HepG2 (cell line): ENCODE results near the gene RAB40C. TPM values are rescaled to one million over a fixed set of nuclear protein-coding genes. Genes with fewer than 3 reads are reported as not detected.

ENCODE experiments used
- CCAR2 ChIP-seq: fragments of 200-400 bp; formaldehyde crosslinking; optimal IDR thresholded peaks from 2 replicates; pipeline ENCODE3; 2018; ENCODE audit warnings: low read depth, mild to moderate bottlenecking, low read length, moderate library complexity
- FOXK1 ChIP-seq: sonication (generic); formaldehyde crosslinking; IDR thresholded peaks from 2 replicates; pipeline ENCODE4 v1.4.0; 2020; ENCODE audit warnings: low read depth, missing genetic modification reagents, borderline replicate concordance
- IKZF4 ChIP-seq: sonication (generic); formaldehyde crosslinking; IDR thresholded peaks from 2 replicates; pipeline ENCODE4 v1.5.1; 2020; ENCODE audit warnings: borderline replicate concordance, mild to moderate bottlenecking, low read depth, missing genetic modification reagents; ENCODE audit errors: not compliant biosample characterization
- MTF2 ChIP-seq: sonication (generic); formaldehyde crosslinking; IDR thresholded peaks from 2 replicates; pipeline ENCODE4 v1.5.0; 2020; ENCODE audit warnings: missing genetic modification reagents, borderline replicate concordance
- XRCC5 ChIP-seq: fragments of 200-400 bp; formaldehyde crosslinking; optimal IDR thresholded peaks from 2 replicates; pipeline ENCODE3; 2017; ENCODE audit warnings: mild to moderate bottlenecking, low read length
- ZNF207 ChIP-seq: fragments of 450-650 bp; IDR thresholded peaks from 2 replicates; pipeline ENCODE4 v1.6.1; 2016; ENCODE audit warnings: antibody characterized with exemption, borderline replicate concordance
- ZNF746 ChIP-seq: sonication (generic); formaldehyde crosslinking; IDR thresholded peaks from 2 replicates; pipeline ENCODE4 v1.8.0; 2022; ENCODE audit warnings: mild to moderate bottlenecking, missing genetic modification reagents
- ZNF790 ChIP-seq: sonication (generic); formaldehyde crosslinking; IDR thresholded peaks from 2 replicates; pipeline ENCODE4 v1.8.0; 2022; ENCODE audit warnings: missing genetic modification reagents, mild to moderate bottlenecking, borderline replicate concordance
- polyA plus RNA-seq, 8 experiments: library from polyadenylated mRNA; depleted of rRNA in 3 of 8; stranded (reverse) in 7 of 8; unstranded in 1 of 8; fragments of >200 nt; fragmentation: Illumina TruSeq in 4 of 8; extraction: Trizol in 4 of 8; gene quantifications; 2 replicates each; pipeline versions ENCODE4 v1.2.1 to v1.2.3, GENCODE V29; 2011 to 2016; ENCODE audit warnings: low read depth in 4 of 8, missing spikeins in 1 of 8, mixed read lengths in 1 of 8; ENCODE audit not compliant: insufficient read depth in 1 of 8
- total RNA-seq, 5 experiments: library from RNA; depleted of rRNA; stranded (reverse); fragments of >200 nt; fragmentation: Illumina TruSeq; extraction: Trizol; gene quantifications; 2 replicates each; pipeline ENCODE4 v1.2.3, GENCODE V29; 2016; ENCODE audit warnings: low read depth in 1 of 5
- TF ChIP-seq, protein P1 (sequence below): sonication (generic); formaldehyde crosslinking; IDR thresholded peaks from 2 replicates; pipeline ENCODE4 v1.8.1; 2022; ENCODE audit warnings: low read depth, mild to moderate bottlenecking, missing genetic modification reagents
- TF ChIP-seq, protein P2 (sequence below): sonication (generic); formaldehyde crosslinking; IDR thresholded peaks from one replicate; pipeline ENCODE4 v1.5.1; 2020; ENCODE audit warnings: mild to moderate bottlenecking, missing genetic modification reagents; ENCODE audit errors: not compliant biosample characterization
- TF ChIP-seq, protein P3 (sequence below): sonication (generic); formaldehyde crosslinking; IDR thresholded peaks from 2 replicates; pipeline ENCODE4 v1.8.0; 2023; ENCODE audit warnings: mild to moderate bottlenecking, missing genetic modification reagents
- TF ChIP-seq, protein P4 (sequence below): sonication (generic); formaldehyde crosslinking; IDR thresholded peaks from 2 replicates; pipeline ENCODE4 v1.4.0; 2020; ENCODE audit warnings: missing genetic modification reagents

The RAB40C gene
- total and polyA plus RNA-seq, 2 of the 13 experiments (the other 11 are each of a cell fraction or from before 2014, with no cell fraction given): 7.7 to 11.5 TPM

DNA sequence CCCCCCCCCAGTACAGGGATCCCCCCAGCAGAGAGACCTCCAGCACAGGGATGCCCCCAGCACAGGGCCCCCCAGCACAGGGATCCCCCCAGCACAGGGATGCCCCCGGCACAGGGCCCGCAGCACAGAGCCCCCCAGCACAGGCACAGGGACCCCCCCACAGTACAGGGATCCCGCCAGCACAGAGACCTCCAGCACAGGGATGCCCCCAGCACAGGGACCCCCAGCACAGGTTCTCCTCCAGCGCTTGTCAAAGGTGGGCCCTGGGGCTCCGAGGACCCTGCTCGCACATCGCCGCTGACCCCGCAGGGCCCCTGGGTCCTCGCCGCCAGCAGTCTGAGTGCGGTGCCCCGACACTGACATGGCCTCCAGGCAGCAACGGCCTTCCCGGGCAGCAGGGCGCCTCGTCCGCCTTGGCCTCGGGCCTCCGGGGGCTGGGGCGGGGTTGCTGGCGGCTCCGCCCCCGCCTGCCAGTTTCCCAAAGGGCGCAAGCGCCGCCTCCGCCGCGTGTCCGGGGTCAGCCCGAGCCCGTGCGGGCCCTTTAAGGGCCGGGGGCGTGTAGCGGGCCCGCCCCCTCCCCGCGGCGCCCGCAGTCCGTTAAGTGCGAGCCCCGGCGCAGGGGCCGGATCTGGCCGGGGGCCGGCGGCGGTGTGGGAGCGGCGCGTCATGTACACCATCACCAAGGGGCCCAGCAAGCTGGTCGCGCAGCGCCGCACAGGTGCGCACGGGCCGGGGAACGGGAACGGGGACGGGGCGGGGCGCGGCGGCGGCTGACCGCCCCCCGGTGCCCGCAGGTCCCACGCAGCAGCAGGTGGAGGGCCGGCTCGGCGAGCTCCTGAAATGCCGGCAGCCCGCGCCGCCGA, 51.7 kb downstream of the RAB40C start, which contains the start of gene MCRIP2 (continued):
- TF ChIP-seq ZNF746 (CRISPR knock-in tag) (0 out of 2 replicates have a peak, but pooled peaks have one; percentile 6), XRCC5 (peak; percentile 67), MTF2 (CRISPR knock-in tag) (peak; percentile 11; the same call in 1 of the 2 replicates), ZNF207 (no peak), CCAR2 (no peak), IKZF4 (CRISPR knock-in tag) (no peak), FOXK1 (0 out of 2 replicates have a peak, but pooled peaks have one; percentile 33), ZNF790 (CRISPR knock-in tag) (peak; percentile 72; the same call in 1 of the 2 replicates)
- TF ChIP-seq, protein P1, sequence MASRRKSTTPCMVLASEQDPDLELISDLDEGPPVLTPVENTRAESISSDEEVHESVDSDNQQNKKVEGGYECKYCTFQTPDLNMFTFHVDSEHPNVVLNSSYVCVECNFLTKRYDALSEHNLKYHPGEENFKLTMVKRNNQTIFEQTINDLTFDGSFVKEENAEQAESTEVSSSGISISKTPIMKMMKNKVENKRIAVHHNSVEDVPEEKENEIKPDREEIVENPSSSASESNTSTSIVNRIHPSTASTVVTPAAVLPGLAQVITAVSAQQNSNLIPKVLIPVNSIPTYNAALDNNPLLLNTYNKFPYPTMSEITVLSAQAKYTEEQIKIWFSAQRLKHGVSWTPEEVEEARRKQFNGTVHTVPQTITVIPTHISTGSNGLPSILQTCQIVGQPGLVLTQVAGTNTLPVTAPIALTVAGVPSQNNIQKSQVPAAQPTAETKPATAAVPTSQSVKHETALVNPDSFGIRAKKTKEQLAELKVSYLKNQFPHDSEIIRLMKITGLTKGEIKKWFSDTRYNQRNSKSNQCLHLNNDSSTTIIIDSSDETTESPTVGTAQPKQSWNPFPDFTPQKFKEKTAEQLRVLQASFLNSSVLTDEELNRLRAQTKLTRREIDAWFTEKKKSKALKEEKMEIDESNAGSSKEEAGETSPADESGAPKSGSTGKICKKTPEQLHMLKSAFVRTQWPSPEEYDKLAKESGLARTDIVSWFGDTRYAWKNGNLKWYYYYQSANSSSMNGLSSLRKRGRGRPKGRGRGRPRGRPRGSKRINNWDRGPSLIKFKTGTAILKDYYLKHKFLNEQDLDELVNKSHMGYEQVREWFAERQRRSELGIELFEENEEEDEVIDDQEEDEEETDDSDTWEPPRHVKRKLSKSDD: peak; percentile 2; the same call in 1 of the 2 replicates
- TF ChIP-seq, protein P2, sequence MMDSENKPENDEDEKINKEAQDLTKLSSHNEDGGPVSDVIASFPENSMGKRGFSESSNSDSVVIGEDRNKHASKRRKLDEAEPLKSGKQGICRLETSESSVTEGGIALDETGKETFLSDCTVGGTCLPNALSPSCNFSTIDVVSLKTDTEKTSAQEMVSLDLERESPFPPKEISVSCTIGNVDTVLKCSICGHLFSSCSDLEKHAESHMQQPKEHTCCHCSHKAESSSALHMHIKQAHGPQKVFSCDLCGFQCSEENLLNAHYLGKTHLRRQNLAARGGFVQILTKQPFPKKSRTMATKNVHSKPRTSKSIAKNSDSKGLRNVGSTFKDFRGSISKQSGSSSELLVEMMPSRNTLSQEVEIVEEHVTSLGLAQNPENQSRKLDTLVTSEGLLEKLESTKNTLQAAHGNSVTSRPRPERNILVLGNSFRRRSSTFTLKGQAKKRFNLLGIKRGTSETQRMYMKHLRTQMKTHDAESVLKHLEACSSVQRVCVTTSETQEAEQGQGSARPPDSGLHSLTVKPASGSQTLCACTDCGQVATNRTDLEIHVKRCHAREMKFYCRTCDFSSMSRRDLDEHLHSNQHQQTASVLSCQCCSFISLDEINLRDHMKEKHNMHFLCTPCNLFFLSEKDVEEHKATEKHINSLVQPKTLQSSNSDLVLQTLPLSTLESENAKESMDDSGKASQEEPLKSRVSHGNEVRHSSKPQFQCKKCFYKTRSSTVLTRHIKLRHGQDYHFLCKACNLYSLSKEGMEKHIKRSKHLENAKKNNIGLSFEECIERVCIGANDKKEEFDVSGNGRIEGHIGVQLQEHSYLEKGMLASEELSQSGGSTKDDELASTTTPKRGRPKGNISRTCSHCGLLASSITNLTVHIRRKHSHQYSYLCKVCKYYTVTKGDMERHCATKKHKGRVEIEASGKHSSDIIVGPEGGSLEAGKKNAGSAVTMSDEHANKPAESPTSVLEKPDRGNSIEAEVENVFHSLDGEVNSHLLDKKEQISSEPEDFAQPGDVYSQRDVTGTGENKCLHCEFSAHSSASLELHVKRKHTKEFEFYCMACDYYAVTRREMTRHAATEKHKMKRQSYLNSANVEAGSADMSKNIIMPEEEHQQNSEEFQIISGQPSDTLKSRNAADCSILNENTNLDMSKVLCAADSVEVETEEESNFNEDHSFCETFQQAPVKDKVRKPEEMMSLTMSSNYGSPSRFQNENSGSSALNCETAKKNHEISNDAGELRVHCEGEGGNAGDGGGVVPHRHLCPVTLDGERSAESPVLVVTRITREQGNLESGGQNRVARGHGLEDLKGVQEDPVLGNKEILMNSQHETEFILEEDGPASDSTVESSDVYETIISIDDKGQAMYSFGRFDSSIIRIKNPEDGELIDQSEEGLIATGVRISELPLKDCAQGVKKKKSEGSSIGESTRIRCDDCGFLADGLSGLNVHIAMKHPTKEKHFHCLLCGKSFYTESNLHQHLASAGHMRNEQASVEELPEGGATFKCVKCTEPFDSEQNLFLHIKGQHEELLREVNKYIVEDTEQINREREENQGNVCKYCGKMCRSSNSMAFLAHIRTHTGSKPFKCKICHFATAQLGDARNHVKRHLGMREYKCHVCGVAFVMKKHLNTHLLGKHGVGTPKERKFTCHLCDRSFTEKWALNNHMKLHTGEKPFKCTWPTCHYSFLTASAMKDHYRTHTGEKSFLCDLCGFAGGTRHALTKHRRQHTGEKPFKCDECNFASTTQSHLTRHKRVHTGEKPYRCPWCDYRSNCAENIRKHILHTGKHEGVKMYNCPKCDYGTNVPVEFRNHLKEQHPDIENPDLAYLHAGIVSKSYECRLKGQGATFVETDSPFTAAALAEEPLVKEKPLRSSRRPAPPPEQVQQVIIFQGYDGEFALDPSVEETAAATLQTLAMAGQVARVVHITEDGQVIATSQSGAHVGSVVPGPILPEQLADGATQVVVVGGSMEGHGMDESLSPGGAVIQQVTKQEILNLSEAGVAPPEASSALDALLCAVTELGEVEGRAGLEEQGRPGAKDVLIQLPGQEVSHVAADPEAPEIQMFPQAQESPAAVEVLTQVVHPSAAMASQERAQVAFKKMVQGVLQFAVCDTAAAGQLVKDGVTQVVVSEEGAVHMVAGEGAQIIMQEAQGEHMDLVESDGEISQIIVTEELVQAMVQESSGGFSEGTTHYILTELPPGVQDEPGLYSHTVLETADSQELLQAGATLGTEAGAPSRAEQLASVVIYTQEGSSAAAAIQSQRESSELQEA: no peak
- TF ChIP-seq, protein P3, sequence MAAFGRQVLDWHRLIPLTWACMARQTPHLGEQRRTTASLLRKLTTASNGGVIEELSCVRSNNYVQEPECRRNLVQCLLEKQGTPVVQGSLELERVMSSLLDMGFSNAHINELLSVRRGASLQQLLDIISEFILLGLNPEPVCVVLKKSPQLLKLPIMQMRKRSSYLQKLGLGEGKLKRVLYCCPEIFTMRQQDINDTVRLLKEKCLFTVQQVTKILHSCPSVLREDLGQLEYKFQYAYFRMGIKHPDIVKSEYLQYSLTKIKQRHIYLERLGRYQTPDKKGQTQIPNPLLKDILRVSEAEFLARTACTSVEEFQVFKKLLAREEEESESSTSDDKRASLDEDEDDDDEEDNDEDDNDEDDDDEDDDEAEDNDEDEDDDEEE (CRISPR knock-in tag): no peak
- TF ChIP-seq, protein P4, sequence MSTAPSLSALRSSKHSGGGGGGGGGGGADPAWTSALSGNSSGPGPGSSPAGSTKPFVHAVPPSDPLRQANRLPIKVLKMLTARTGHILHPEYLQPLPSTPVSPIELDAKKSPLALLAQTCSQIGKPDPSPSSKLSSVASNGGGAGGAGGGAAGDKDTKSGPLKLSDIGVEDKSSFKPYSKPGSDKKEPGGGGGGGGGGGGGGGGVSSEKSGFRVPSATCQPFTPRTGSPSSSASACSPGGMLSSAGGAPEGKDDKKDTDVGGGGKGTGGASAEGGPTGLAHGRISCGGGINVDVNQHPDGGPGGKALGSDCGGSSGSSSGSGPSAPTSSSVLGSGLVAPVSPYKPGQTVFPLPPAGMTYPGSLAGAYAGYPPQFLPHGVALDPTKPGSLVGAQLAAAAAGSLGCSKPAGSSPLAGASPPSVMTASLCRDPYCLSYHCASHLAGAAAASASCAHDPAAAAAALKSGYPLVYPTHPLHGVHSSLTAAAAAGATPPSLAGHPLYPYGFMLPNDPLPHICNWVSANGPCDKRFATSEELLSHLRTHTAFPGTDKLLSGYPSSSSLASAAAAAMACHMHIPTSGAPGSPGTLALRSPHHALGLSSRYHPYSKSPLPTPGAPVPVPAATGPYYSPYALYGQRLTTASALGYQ: no peak; the same call in 1 of the 2 replicates
